ENCODE measurements around the gene PPP1R13B.

PPP1R13B gene

DNA sequence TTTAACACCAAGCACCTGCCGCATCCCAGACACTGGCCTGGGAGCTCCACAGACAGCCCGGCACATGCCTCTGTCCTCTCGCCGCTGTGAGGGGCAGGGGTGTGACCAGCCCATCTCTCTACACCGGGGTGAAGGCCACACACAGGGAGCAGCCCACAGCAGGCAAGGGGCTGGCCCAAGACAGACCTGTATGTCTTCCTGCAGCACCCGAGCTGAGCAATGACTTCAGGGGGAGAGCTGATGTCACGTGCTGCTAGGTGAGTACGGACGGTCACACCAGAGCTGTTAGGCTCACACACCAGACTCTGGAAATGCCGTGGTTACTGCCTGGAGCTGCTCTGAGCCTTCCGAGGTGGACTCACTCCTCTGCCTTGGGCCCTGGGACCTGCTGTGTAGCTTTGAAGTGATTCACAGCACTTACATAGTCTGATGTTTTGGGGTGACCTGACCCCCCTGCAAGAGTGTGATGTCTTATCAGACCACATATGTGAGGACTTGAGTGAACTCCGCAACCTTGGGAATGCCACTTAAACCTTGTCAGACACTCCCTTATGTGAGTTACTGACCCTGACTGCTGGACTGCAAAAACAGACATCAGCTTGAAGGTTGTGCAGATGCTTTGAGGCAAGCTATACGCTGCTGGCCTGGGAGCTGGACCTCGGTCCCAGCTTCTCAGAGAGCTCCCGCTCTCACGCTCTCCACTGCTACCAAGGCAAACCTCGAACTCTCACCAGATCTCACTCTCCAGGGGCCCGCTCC is 133.9 kb downstream of the PPP1R13B start:
- no peak for DNase-seq (ENCODE audit: low read depth in 2 of 2)

- DNase-seq (ENCODE audit: low read depth in 2 of 2): no peak
Observed at GRCh38 chr14:103712633-103713247, 134.6 kb downstream of the PPP1R13B start.

DNA sequence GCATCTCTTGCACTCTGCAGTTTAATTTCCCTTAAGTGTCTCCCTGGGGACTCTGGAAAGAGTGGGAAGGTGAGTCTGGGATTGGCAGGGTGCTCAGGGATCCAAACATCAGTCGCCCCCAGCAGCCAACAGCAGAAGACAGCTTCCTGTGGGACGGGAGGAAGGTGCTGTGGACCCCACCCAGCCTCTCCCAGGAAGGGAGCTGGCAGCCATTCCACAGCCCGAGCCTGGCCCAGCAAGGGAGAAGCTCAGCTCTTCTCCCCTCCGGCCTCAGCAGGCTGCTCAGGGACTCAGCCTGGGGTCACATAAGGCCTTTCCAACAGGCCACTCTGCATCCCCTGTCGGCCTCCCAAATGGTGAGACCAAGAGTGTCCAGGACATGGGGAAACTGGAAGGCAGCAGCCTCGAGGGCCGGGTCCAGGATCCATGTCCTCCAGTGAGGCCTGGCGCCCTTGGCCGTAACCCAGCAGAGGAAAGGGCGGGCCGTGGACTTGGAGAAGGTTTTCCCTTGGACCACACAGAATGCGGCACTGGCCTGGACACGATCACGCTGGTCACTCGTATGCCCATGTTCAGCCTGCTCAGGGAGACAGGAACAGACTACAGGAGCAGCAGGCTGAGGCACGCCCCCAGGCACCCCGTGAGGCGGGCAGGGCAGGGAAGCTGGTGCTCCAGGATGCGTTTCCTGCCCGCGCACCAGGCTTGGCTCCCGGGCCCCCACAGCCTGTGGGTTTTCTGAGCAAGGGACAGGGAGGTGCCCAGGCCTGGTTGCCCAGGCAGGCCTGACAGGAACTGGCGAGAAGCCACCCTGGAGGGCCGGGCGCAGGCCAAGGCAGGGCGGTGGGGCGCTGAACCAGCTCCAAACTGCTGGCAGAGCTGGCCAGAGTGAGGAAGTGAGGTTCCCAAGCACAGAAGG is 135.6 kb downstream of the PPP1R13B start:
- no peak for DNase-seq (ENCODE audit: low read depth in 2 of 2)

GRCh38 chr14:103710771-103711377 is 136.5 kb downstream of the PPP1R13B start:
- no peak for DNase-seq (ENCODE audit: low read depth in 2 of 2)

GRCh38 chr14:103709814-103710213 is 137.6 kb downstream of the PPP1R13B start:
- no peak for DNase-seq (ENCODE audit: low read depth in 2 of 2)

- DNase-seq (ENCODE audit: low read depth in 2 of 2): no peak
Observed at GRCh38 chr14:103708750-103709187, 138.6 kb downstream of the PPP1R13B start.

DNA sequence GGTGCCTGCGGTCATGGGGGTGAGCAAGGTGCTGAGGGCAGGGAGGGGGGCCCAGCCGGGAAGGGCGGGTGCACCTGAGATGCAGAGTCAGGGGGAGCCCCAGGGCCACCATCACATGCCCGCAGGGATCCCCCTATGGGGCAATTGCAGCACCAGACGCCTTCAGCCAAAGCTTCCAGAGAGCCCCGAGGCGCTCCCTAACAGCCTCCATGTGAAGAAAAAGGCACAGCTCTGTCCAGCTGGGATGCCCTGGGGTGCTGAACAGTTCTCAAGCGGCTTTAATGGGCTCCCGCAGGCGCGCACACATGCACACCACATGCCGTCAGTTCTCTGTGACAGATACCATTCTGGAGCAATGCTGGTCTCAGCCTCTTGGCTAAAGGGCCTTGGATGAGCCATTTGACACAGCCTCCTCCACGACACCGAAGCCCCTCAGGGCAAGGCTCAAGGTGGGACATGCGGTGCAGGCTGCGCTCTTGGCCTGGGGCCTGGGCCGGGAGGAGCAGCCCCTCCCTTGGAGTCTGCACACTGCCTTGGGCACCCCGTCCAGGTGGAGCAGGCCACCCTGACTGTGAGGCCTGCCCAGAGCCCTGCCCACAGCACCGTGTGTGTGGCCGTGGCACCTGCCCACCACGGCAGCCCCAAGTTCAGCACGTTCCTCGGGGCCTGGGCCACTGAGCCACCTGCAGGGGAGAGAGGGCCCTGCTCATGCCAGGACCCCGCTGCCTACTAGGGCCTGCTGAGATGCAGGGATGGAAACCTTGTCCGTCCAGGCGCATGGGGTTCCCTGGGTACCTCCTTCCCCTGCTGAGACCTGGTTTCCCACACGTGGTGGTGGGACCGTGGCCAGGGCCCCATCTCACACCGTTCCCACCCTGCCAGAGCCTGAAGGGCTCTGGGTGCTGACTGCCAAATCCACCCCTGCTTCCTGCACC is 139.8 kb downstream of the PPP1R13B start:
- DNase-seq (ENCODE audit: low read depth in 2 of 2): no peak

DNA sequence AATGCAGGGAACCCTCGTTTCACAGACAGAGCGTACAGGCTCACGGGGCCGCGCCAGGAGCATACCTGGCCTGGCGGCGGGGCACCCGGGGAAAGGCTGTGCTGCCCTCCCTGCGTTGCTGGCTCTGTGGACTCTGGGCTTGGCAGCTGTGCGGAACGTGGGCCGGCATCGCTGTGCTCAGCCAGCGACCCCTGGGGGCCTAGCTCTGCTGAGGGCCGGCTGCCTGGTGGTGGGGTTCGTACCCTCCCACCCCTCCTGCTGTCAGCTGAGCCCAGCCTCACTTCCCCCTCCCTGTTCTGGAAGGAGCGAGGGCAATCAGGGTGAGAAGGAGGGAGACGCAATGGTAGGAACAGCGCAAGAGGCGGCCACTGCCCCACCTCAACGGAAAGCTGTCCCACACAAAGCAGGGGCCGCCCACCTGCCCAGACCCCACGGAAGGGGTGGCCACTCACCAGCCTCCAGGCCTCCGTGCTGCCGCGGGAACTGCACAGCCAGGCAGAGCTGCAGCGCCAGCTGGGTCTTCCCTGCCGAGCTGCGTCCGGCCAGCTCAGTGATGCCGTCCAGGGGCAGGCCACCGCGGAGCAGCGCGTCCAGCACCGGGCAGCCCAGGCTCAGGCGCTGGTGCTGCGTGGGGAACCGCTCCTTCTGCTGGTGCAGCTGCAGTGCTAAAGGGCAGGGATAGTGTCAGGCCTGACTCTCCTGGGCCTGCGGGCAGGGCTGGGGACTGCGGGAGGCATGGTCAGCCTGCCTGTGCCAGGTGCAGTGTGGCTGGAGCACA is 140.6 kb downstream of the PPP1R13B start:
- no peak for DNase-seq (ENCODE audit: low read depth in 2 of 2)

DNA sequence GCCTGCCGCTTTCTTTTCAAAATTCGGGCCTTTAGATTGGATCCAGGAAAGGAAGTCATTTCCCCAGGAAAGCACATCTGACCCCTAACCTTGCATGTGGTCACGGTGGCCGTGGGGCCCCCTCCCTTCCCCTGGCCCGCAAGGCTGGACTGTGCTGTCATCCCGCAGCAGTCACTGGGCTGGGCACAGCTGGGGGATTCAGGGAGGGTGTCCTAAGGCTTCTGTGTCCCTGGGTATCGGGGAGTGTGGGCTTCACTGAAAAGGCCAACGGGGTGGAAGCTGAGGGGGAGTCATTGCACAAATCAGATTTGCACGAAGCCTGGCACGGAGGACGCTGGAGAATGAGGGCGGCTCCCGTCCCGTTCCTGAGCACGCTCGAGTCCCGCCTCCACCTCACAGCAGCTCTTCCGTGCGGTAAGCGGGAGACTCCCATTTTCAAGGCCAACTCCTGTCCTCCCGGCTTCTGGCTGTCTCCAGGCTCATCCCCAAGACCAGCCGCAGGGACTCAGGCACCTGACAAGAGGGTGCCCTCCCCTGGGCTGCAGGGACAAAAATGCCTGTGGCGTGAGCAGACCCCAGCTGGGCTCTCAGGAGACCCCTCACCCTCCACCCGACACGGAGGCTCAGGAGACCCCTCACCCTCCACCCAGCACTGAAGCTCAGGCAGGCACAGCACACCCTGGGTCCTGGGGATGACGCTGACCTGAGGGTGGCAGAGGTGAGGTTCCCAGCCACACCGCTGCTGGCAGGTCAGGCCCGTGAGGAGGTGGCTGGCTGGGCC is 141.7 kb downstream of the PPP1R13B start:
- DNase-seq (ENCODE audit: low read depth in 2 of 2): no peak

DNA sequence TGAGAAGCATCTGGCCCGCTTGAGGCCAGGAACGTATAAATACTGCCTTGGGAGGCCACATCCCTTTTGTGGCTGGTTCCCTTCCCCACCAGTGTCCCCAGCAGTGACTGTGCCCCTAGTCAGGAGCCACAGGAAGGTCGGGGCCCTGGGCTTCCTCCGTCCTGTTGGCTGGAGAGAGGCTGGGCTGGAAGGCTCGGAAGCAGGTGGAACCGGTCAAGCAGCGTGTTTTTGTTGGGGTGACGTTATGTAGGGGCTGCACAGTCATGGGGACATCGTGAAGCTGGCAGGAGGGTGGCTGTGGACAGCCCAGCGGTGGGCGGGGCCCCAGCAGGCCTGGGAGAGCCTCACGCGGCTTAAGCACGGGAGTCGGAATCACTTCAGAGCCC is 142.3 kb downstream of the PPP1R13B start:
- no peak for DNase-seq (ENCODE audit: low read depth in 2 of 2)

- DNase-seq (ENCODE audit: low read depth in 2 of 2): no peak
Observed at GRCh38 chr14:103704708-103705107, 142.7 kb downstream of the PPP1R13B start.

GRCh38 chr14:103703433-103704385 is 143.7 kb downstream of the PPP1R13B start:
- no peak for DNase-seq (ENCODE audit: low read depth in 2 of 2)

DNA sequence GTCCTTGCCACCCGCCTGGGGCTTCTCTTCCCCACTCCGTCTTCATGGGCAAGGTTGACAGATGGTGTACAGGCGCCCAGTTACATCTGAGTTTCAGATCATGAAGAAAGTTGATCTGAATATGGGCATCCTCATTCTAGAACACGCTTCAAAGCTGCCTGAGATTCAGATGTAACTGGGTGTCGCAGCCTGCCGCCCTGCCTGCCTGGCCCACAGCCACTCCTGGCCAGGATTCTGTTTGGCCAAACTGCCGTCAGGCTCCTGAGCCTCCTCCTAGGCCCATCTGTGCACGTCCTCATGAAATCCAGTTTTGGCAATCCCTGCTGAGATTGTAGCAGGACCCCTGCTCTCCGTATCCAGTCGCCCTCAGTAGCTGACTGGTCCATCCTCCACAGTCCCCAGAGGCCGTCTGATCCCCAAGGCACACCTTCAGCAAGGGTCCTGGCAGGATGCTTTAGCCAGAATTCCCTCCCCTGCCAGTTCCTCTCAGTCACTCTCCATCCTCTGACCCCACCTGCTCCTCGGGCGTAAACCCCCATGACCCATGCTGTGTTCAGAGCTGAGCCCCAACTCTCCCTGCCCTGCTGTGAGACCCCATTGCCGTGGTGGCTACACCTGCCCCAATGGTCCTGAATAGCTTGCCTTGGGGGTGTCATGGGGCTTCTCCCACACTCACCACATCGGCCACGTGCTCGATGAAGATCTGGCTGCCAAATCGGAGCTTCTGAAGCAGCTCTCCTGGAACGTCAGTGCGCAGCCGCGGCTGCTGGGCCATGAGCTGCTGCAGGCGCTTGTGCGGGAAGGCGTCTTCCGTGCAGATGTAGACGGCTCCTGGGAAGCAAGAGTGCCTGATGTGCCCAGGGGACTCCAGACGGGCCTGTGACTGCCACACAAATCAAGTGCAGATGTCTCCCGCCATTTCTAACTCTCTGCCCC is 144.6 kb downstream of the PPP1R13B start:
- no peak for DNase-seq (ENCODE audit: low read depth in 2 of 2)

DNA sequence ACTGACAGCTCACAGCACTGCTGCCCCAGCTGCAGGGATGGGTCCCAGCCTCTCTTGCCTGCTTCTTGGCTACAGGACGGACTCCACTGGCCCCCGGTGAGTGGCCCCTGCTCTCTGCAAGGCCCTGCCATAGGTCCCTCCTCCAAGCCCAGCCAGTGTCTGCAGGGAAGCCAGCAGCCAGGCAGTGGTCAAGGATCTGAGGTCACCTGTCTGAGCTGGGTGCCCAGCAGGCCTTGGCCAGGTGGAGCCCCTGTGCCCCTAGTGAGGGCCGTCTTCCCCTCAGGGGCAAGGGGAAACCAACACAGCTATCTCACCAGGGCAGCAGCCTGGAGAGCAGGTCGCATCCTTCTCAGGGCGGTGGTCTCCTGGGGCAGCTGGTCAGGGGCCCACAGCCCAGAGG is 145.3 kb downstream of the PPP1R13B start:
- no peak for DNase-seq (ENCODE audit: low read depth in 2 of 2)

- DNase-seq (ENCODE audit: low read depth in 2 of 2): no peak
Observed at GRCh38 chr14:103700753-103701490, 146.5 kb downstream of the PPP1R13B start.
